Head of caudate nucleus (tissue), 42 donors: Measurements from ENCODE around the gene ZBTB40.

ENCODE experiments used
- DNase-seq, 42 donors: peaks; one replicate each; pipeline versions ENCODE4 v3.0.0 to v3.0.0-alpha.2; 2020 to 2021; ENCODE audit warnings: mixed read lengths in 7 of 42
- intact Hi-C: fragments of 100-400 bp; cut with DNase I; formaldehyde crosslinking; loops from one replicate; pipeline ENCODE4 v1.15.0; 2022

ZBTB40 gene

GRCh38 chr1:22544606-22545005, 93.0 kb downstream of the ZBTB40 start:
- intact Hi-C loops: no loop called here
- no peak for DNase-seq

- DNase-seq: no peak
- intact Hi-C loops: no loop called here
Measured at GRCh38 chr1:22545141-22545540, 93.5 kb downstream of the ZBTB40 start.

- intact Hi-C loops: no loop called here
- no peak for DNase-seq
Measured at GRCh38 chr1:22547186-22547817, 95.7 kb downstream of the ZBTB40 start.

GRCh38 chr1:22547818-22548462, 96.3 kb downstream of the ZBTB40 start:
- intact Hi-C loops: no loop called here
- no peak for DNase-seq

- no peak for DNase-seq
- intact Hi-C loops: no loop called here
Measured at GRCh38 chr1:22550021-22550420, 98.4 kb downstream of the ZBTB40 start.

GRCh38 chr1:22551591-22551990, 99.9 kb downstream of the ZBTB40 start:
- intact Hi-C loops: no loop called here
- DNase-seq: no peak

- no peak for DNase-seq
- intact Hi-C loops: no loop called here
Measured at GRCh38 chr1:22552021-22552420, 100.4 kb downstream of the ZBTB40 start.

GRCh38 chr1:22553104-22553880, 101.6 kb downstream of the ZBTB40 start:
- DNase-seq: no peak
- intact Hi-C loops: no loop called here

- DNase-seq: no peak
Measured at GRCh38 chr1:22553991-22554522, 102.4 kb downstream of the ZBTB40 start.

GRCh38 chr1:22555371-22555656, 103.7 kb downstream of the ZBTB40 start:
- no peak for DNase-seq
- intact Hi-C loops: no loop called here

More at GRCh38 chr1:22553991-22554522, 102.4 kb downstream of the ZBTB40 start:
- intact Hi-C loops: no loop called here

- intact Hi-C loops: no loop called here
- no peak for DNase-seq
Measured at GRCh38 chr1:22556391-22557104, 104.9 kb downstream of the ZBTB40 start.

GRCh38 chr1:22557341-22557950, 105.8 kb downstream of the ZBTB40 start:
- no peak for DNase-seq
- intact Hi-C loops: no loop called here

GRCh38 chr1:22562584-22563583, 111.2 kb downstream of the ZBTB40 start, which contains the start of gene EPHA8:
Gene EPHA8 (plus strand): TSS chr1:22563489. CDS start chr1:22563636, 147 bp downstream.
- peak in 9 of 42 donors; percentile 14 to 38 (median 25) for DNase-seq
- intact Hi-C loops: no loop called here

- intact Hi-C loops: no loop called here
- DNase-seq: no peak
Measured at GRCh38 chr1:22563671-22564602, 112.3 kb downstream of the ZBTB40 start.

GRCh38 chr1:22566161-22566560, 114.5 kb downstream of the ZBTB40 start:
- DNase-seq: no peak
- intact Hi-C loops: no loop called here

- no peak for DNase-seq
- intact Hi-C loops: no loop called here
Measured at GRCh38 chr1:22567197-22567596, 115.5 kb downstream of the ZBTB40 start.

- intact Hi-C loops: no loop called here
Measured at GRCh38 chr1:22567994-22568393, 116.3 kb downstream of the ZBTB40 start.

More at GRCh38 chr1:22567994-22568393, 116.3 kb downstream of the ZBTB40 start:
- no peak for DNase-seq
